HG03354 (cell line): ENCODE data around the gene CD53.
A peak's percentile ranks its signal among the peaks of the same experiment; 100 is the strongest.
"Not testable (repeated sequence)": the region's sequence is repeated elsewhere in the genome, so short reads cannot be mapped to it uniquely, and the experiment has no call there.

ENCODE experiments used
- ATAC-seq: cut with Tn5 transposase; IDR thresholded peaks from one replicate; pipeline ENCODE4 v1.9.1; 2021; ENCODE audit warnings: mild to moderate bottlenecking; ENCODE audit not compliant: unreplicated experiment, poor library complexity, severe bottlenecking

Gene CD53

GRCh38 chr1:110903853-110904500, 31.0 kb downstream of the CD53 start:
- no peak for ATAC-seq

DNA sequence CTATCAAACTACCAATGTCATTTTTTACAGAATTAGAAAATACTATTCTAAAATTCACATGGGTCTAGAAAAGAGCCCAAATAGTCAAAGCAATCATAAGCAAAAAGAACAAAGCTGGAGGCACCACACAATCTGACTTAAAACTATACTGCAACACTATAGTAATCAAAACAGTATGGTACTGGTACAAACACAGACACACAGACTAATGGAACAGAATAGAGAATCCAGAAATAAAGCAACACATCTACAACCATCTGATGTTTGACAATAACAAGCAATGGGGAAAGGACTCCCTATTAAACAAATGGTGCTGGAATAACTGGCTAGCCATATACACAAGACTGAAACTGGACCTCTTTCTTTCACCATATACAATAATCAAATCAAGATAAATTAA, 39.8 kb downstream of the CD53 start:
- no peak for ATAC-seq

GRCh38 chr1:110914676-110915075, 41.7 kb downstream of the CD53 start:
- ATAC-seq, result no peak

GRCh38 chr1:110915804-110916203, 42.9 kb downstream of the CD53 start:
- no peak for ATAC-seq

DNA sequence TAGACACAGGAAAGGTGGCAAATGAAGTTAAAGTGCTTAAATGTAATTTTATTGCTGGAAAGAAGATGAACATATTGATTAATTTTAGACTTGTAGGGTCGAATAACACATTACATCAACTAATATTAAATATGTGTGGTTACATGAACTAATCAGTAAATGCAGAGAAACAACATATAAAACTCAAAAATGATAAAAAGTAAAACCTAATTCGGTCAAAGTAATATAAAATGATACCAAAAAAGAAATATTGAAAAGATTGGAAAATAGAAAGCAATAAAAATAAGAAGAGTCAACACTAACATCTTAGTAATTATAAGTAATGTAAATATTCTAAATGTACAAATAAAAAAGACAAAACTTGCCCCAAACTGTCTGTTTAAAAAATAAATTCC, 43.3 kb downstream of the CD53 start:
- no peak for ATAC-seq

DNA sequence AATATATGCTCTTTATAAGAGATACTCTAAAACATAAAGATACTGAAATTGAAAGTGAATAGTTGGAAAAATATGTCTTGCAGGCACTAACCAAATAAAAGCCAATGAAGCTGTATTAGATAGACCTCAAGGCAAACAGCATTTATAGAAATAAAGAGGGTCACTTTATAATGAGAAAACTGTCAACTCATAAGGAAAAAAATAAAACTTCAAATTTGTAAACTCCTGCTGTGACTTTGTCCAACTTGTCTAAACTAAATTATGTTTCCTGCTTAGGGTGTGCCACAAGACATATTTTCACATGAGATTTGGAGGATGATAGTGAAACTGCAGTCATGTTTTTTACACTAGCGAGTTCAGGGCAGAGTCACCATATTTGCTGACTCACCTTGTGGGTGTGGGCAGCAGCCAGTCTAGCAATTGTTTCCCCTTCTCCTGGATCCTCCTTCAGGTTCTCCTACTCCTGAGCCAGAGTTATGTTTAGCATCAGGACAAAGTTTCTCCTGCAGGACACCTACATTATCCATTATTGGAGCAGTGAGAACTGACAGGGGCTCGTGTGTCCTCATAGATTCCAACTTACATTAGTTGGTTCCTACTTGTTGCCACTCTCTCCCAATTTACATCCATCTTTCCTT, 43.8 kb downstream of the CD53 start:
- peak; percentile 71 for ATAC-seq

- ATAC-seq, result no peak
Observed at GRCh38 chr1:110918016-110918415, 45.1 kb downstream of the CD53 start.

GRCh38 chr1:110921953-110922352, 49.0 kb downstream of the CD53 start:
- no peak for ATAC-seq

GRCh38 chr1:110927484-110928075, 54.6 kb downstream of the CD53 start:
- no peak for ATAC-seq

DNA sequence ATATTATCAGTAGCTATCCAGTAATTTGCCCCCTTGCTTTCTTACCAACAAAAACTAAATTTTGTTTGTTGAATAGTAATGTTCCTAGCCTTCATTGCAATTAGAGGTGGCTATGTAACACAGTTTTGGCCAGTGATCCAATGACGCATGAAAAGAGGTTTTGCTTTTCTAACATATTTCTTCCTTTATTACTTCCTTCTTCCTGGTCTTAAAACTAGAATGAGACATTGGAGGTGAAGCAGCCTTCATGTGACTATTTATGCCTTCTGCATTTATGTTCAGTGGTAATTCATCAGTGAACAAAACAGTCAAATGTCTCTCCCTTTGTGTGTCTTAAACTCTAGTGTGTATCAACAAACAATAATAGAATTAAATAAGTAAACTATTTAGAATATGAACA, 55.2 kb downstream of the CD53 start:
- no peak for ATAC-seq

DNA sequence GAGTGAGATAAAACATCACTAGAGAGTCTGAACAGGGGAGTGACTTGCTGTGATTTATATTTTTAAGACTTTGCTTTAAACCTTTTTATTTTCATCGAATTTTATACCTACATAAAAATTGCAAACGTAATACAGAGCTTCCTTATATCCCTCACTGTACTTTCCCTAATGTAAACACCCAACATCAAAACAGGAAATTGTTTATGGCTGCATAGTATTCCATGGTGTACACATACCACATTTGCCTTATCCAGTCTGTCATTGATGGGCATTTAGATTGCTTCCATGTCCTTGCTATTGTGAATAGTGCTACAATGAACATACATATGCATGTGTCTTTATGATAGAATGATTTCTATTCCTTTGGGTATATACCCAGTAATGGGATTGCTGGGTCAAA, 56.0 kb downstream of the CD53 start:
- ATAC-seq, result no peak

- ATAC-seq, result not testable (repeated sequence)
Observed at GRCh38 chr1:110931097-110931496, 58.1 kb downstream of the CD53 start.

DNA sequence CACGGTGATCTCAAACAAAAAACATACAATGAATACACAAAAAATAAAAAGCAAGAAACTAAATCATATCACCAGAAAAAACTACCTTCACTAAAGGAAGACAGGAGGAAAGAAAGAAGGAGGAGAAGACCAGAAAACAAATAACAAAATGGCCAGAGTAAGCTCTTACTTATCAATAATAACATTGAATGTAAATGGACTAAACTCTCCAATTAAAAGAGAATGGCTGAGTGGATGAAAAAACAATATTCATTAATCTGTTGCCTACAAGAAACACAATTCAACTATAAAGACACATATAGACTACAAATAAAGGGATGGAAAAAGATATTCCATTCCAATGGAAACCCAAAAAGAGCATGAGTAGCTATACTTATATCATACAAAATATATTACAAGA, 63.6 kb downstream of the CD53 start:
- ATAC-seq, result no peak

- no peak for ATAC-seq
Observed at GRCh38 chr1:110944806-110945205, 71.9 kb downstream of the CD53 start.

DNA sequence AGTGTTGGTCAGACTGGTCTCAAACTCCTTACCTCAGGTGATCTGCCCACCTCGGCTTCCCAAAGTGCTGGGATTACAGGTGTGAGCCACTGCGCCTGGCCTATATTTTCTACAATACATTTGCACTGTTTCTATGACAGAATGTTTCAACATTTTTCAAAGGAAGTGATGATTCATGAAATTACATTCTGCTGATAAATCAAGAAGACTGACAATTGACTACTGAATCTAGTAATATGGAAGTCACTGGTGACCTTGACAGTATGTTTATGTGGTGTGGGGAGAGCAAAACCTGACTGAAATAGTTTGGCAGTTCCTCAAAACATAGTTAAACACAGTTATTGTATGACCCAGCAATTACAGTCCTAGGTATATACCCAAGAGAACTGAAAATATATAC, 72.7 kb downstream of the CD53 start:
- no peak for ATAC-seq

GRCh38 chr1:110948038-110948810, 75.3 kb downstream of the CD53 start:
- no peak for ATAC-seq
